ENCODE results near the gene PTPRD.

PTPRD gene

DNA sequence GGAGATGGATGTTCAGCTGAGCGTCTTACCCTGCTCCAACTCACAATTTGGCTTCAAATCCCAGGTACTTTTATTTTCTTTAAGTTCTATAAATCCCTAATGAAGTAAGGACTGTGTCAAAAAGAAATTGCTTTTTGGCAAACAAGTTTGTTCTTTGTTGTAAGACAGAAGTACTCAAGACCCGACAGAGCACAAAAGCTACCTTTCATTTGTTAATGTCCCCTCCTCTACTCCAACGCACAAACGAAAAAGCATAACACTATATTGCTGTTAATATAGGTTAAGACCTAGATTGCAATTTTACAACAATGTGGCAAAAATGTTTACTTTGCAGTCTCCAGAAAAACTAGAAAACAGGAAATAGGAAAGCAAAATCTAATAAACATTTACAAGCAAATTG lies 2217.8 kb downstream of the PTPRD start:
- no peak overlapping the region for H3K27ac ChIP-seq (ENCODE audit: extremely low read depth, low read depth, low read length)
- no peaks in the 10 kb centered on the region for H3K36me3 ChIP-seq (ENCODE audit: control insufficient read depth in 2 of 2, insufficient read depth in 1 of 2, low read length in 2 of 2)
- no peaks in the 10 kb centered on the region for H3K4me1 ChIP-seq (ENCODE audit: control insufficient read depth, insufficient read depth, low read length)
- no peak overlapping the region for H3K4me3 ChIP-seq (ENCODE audit: low read depth, low read length)
- TF ChIP-seq ZNF626 (tag by site-specific recombination; IDR thresholded peaks at IDR 0.05) = no peak
- ChIA-PET CTCF (interaction anchor here (0.6 to 0.9 kb wide), 2 partner anchors 24 to 171 kb away, joined by 3 read pairs; no protein-coding TSS in a partner anchor), POLR2A (no interaction called here)
- H3K9me3 ChIP-seq (ENCODE audit: control insufficient read depth, insufficient read depth, low read depth, low read length) = no peaks in the 10 kb centered on the region

DNA sequence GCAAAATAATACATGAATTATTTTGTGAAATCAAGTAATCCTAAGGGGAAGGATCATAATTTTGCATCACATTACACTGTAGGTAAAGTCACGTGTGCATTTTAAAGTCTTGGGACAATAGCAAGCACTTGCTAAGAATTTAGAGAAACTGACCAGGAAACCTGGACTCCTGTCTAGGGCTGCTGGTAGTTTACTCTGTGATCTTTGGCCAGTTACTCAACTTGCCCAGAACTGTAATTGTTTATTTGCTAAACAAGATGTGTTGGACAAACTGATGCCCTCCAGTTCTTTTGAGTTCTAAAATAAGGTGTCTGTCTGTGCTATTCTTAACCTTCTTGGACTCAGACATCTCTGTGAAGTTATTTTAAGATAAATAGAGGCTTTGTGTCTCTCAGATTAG lies 2218.5 kb downstream of the PTPRD start:
- H3K4me3 ChIP-seq (ENCODE audit: low read depth, low read length) = no peak overlapping the region
- CTCF ChIA-PET = interaction anchor here (0.9 kb wide), 1 partner anchor 25 kb away, joined by 3 read pairs; no protein-coding TSS in a partner anchor

More for the DNA sequence above, 2218.5 kb downstream of the PTPRD start:
- TF ChIP-seq, protein P1, sequence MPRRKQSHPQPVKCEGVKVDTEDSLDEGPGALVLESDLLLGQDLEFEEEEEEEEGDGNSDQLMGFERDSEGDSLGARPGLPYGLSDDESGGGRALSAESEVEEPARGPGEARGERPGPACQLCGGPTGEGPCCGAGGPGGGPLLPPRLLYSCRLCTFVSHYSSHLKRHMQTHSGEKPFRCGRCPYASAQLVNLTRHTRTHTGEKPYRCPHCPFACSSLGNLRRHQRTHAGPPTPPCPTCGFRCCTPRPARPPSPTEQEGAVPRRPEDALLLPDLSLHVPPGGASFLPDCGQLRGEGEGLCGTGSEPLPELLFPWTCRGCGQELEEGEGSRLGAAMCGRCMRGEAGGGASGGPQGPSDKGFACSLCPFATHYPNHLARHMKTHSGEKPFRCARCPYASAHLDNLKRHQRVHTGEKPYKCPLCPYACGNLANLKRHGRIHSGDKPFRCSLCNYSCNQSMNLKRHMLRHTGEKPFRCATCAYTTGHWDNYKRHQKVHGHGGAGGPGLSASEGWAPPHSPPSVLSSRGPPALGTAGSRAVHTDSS (tag by site-specific recombination; IDR thresholded peaks at IDR 0.05) = no peak
- TF ChIP-seq ZNF610 (tag by site-specific recombination; IDR thresholded peaks at IDR 0.05; ENCODE audit: borderline replicate concordance) (no peak), ZNF23 (tag by site-specific recombination; IDR thresholded peaks at IDR 0.05; ENCODE audit: borderline replicate concordance) (no peak), ZNF19 (tag by site-specific recombination; IDR thresholded peaks at IDR 0.05; ENCODE audit: low read depth) (no peak), ZNF768 (tag by site-specific recombination; IDR thresholded peaks at IDR 0.05) (no peak), ZNF112 (tag by site-specific recombination; IDR thresholded peaks at IDR 0.05) (no peak), ZNF214 (tag by site-specific recombination; IDR thresholded peaks at IDR 0.05; ENCODE audit: borderline replicate concordance) (no peak), ZNF76 (tag by site-specific recombination; IDR thresholded peaks at IDR 0.05; ENCODE audit: borderline replicate concordance, low read depth) (no peak), ZNF600 (tag by site-specific recombination; IDR thresholded peaks at IDR 0.05) (no peak), ZNF701 (tag by site-specific recombination; IDR thresholded peaks at IDR 0.05) (no peak), BCL11B (tag by site-specific recombination; IDR thresholded peaks at IDR 0.05; ENCODE audit: low read depth) (no peak), EGR2 (tag by site-specific recombination; IDR thresholded peaks at IDR 0.05; ENCODE audit: low read depth) (no peak), ZSCAN4 (tag by site-specific recombination; IDR thresholded peaks at IDR 0.05) (no peak)
- TF ChIP-seq, protein P2, sequence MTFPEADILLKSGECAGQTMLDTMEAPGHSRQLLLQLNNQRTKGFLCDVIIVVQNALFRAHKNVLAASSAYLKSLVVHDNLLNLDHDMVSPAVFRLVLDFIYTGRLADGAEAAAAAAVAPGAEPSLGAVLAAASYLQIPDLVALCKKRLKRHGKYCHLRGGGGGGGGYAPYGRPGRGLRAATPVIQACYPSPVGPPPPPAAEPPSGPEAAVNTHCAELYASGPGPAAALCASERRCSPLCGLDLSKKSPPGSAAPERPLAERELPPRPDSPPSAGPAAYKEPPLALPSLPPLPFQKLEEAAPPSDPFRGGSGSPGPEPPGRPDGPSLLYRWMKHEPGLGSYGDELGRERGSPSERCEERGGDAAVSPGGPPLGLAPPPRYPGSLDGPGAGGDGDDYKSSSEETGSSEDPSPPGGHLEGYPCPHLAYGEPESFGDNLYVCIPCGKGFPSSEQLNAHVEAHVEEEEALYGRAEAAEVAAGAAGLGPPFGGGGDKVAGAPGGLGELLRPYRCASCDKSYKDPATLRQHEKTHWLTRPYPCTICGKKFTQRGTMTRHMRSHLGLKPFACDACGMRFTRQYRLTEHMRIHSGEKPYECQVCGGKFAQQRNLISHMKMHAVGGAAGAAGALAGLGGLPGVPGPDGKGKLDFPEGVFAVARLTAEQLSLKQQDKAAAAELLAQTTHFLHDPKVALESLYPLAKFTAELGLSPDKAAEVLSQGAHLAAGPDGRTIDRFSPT (tag by site-specific recombination; IDR thresholded peaks at IDR 0.05) = no peak
- TF ChIP-seq, protein P3, sequence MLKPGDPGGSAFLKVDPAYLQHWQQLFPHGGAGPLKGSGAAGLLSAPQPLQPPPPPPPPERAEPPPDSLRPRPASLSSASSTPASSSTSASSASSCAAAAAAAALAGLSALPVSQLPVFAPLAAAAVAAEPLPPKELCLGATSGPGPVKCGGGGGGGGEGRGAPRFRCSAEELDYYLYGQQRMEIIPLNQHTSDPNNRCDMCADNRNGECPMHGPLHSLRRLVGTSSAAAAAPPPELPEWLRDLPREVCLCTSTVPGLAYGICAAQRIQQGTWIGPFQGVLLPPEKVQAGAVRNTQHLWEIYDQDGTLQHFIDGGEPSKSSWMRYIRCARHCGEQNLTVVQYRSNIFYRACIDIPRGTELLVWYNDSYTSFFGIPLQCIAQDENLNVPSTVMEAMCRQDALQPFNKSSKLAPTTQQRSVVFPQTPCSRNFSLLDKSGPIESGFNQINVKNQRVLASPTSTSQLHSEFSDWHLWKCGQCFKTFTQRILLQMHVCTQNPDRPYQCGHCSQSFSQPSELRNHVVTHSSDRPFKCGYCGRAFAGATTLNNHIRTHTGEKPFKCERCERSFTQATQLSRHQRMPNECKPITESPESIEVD (tag by site-specific recombination; IDR thresholded peaks at IDR 0.05) = no peak
- TF ChIP-seq, protein P4, sequence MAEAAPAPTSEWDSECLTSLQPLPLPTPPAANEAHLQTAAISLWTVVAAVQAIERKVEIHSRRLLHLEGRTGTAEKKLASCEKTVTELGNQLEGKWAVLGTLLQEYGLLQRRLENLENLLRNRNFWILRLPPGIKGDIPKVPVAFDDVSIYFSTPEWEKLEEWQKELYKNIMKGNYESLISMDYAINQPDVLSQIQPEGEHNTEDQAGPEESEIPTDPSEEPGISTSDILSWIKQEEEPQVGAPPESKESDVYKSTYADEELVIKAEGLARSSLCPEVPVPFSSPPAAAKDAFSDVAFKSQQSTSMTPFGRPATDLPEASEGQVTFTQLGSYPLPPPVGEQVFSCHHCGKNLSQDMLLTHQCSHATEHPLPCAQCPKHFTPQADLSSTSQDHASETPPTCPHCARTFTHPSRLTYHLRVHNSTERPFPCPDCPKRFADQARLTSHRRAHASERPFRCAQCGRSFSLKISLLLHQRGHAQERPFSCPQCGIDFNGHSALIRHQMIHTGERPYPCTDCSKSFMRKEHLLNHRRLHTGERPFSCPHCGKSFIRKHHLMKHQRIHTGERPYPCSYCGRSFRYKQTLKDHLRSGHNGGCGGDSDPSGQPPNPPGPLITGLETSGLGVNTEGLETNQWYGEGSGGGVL (tag by site-specific recombination; IDR thresholded peaks at IDR 0.05) = no peak
- TF ChIP-seq, protein P5, sequence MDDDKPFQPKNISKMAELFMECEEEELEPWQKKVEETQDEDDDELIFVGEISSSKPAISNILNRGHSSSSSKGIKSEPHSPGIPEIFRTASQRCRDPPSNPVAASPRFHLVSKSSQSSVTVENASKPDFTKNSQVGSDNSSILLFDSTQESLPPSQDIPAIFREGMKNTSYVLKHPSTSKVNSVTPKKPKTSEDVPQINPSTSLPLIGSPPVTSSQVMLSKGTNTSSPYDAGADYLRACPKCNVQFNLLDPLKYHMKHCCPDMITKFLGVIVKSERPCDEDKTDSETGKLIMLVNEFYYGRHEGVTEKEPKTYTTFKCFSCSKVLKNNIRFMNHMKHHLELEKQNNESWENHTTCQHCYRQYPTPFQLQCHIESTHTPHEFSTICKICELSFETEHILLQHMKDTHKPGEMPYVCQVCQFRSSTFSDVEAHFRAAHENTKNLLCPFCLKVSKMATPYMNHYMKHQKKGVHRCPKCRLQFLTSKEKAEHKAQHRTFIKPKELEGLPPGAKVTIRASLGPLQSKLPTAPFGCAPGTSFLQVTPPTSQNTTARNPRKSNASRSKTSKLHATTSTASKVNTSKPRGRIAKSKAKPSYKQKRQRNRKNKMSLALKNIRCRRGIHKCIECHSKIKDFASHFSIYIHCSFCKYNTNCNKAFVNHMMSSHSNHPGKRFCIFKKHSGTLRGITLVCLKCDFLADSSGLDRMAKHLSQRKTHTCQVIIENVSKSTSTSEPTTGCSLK (tag by site-specific recombination; IDR thresholded peaks at IDR 0.05) = no peak
- H3K36me3 ChIP-seq (ENCODE audit: control insufficient read depth in 2 of 2, insufficient read depth in 1 of 2, low read length in 2 of 2) = no peaks in the 10 kb centered on the region
- no peak overlapping the region for H3K27ac ChIP-seq (ENCODE audit: extremely low read depth, low read depth, low read length)
- POLR2A ChIA-PET = no interaction called here
- H3K4me1 ChIP-seq (ENCODE audit: control insufficient read depth, insufficient read depth, low read length) = no peaks in the 10 kb centered on the region
- H3K9me3 ChIP-seq (ENCODE audit: control insufficient read depth, insufficient read depth, low read depth, low read length) = no peaks in the 10 kb centered on the region
